ENCODE measurements around the gene LBHD2. TPM values are rescaled to one million over a fixed set of nuclear protein-coding genes. Genes with fewer than 3 reads are reported as not detected.

LBHD2 gene
- total and polyA plus RNA-seq, 4 donors: 0.47 to 0.53 TPM; not detected in 2

- no peak overlapping the region for H3K27ac ChIP-seq (ENCODE audit: low read depth in 1 of 2, low read length in 2 of 2)
- no peaks in the 10 kb centered on the region for H3K36me3 ChIP-seq (ENCODE audit: control insufficient read depth in 4 of 4, insufficient read depth in 3 of 4, low read depth in 1 of 4, low read length in 3 of 4)
- H3K4me1 ChIP-seq (ENCODE audit: control insufficient read depth in 4 of 4, insufficient read depth in 4 of 4, low read length in 3 of 4): peaks cover 1 to 13% (median 5%) of the 10 kb centered on the region in 4 donors
- WGBS: 82% methylated on average over 11 of the region's 11 CpGs
- no peak for DNase-seq (ENCODE audit: low spot score)
- H3K9ac ChIP-seq (ENCODE audit: low read depth in 1 of 2, low read length in 2 of 2): no peak overlapping the region
- H3K4me3 ChIP-seq (ENCODE audit: low read depth in 1 of 3, low read length in 3 of 3): no peak overlapping the region
- no peaks in the 10 kb centered on the region for H3K9me3 ChIP-seq (ENCODE audit: control insufficient read depth in 4 of 4, low read length in 3 of 4)
- TF ChIP-seq NR2F2 (IDR thresholded peaks at IDR 0.05): no peak
- TF ChIP-seq FOXA2 (IDR thresholded peaks at IDR 0.05): no peak
- no peak for TF ChIP-seq SP1 (IDR thresholded peaks at IDR 0.05)
- TF ChIP-seq RAD21 (IDR thresholded peaks at IDR 0.05): no peak
- no peak for TF ChIP-seq HNF4G (IDR thresholded peaks at IDR 0.05)
- TF ChIP-seq YY1 (IDR thresholded peaks at IDR 0.05): no peak
- TF ChIP-seq REST (IDR thresholded peaks at IDR 0.05): no peak
- TF ChIP-seq HNF4A (conservative IDR thresholded peaks at IDR 0.05): no peak
- TF ChIP-seq EGR1 (IDR thresholded peaks at IDR 0.05; ENCODE audit: low read depth in 2 of 2): no peak
- TF ChIP-seq RXRA (IDR thresholded peaks at IDR 0.05): no peak
- no peak for TF ChIP-seq GABPA (IDR thresholded peaks at IDR 0.05 in 1 of 2, conservative IDR thresholded peaks at IDR 0.05 in 1 of 2)
- H3K27me3 ChIP-seq (ENCODE audit: control insufficient read depth in 4 of 4, insufficient read depth in 4 of 4, low read length in 3 of 4): no peaks in the 10 kb centered on the region
Observed at GRCh38 chr14:103078860-103079587, 5.0 kb upstream of the LBHD2 start.

- H3K4me1 ChIP-seq (ENCODE audit: control insufficient read depth in 4 of 4, insufficient read depth in 4 of 4, low read length in 3 of 4): peaks cover 3 to 8% (median 4%) of the 10 kb centered on the region in 4 donors
- H3K27me3 ChIP-seq (ENCODE audit: control insufficient read depth in 4 of 4, insufficient read depth in 4 of 4, low read length in 3 of 4): no peaks in the 10 kb centered on the region
- H3K9ac ChIP-seq (ENCODE audit: low read depth in 1 of 2, low read length in 2 of 2): no peak overlapping the region
- no peaks in the 10 kb centered on the region for H3K9me3 ChIP-seq (ENCODE audit: control insufficient read depth in 4 of 4, low read length in 3 of 4)
- H3K4me3 ChIP-seq (ENCODE audit: low read depth in 1 of 3, low read length in 3 of 3): no peak overlapping the region
- 97% methylated on average over 2 of the region's 2 CpGs for WGBS
- no peak for TF ChIP-seq NR2F2 (IDR thresholded peaks at IDR 0.05)
- no peak for DNase-seq (ENCODE audit: low spot score)
- H3K27ac ChIP-seq (ENCODE audit: low read depth in 1 of 2, low read length in 2 of 2): no peak overlapping the region
- H3K36me3 ChIP-seq (ENCODE audit: control insufficient read depth in 4 of 4, insufficient read depth in 3 of 4, low read depth in 1 of 4, low read length in 3 of 4): no peaks in the 10 kb centered on the region
Observed at GRCh38 chr14:103081951-103082350, 2.1 kb upstream of the LBHD2 start.

- DNase-seq (ENCODE audit: low spot score): no peak
- Histone ChIP-seq H3K9me3 (ENCODE audit: control insufficient read depth in 4 of 4, low read length in 3 of 4) (no peaks in the 10 kb centered on the region), H3K27ac (ENCODE audit: low read depth in 1 of 2, low read length in 2 of 2) (no peak overlapping the region), H3K4me3 (ENCODE audit: low read depth in 1 of 3, low read length in 3 of 3) (no peak overlapping the region), H3K36me3 (ENCODE audit: control insufficient read depth in 4 of 4, insufficient read depth in 3 of 4, low read depth in 1 of 4, low read length in 3 of 4) (no peaks in the 10 kb centered on the region), H3K27me3 (ENCODE audit: control insufficient read depth in 4 of 4, insufficient read depth in 4 of 4, low read length in 3 of 4) (no peaks in the 10 kb centered on the region), H3K4me1 (ENCODE audit: control insufficient read depth in 4 of 4, insufficient read depth in 4 of 4, low read length in 3 of 4) (peaks cover 3 to 8% (median 4%) of the 10 kb centered on the region in 4 donors), H3K9ac (ENCODE audit: low read depth in 1 of 2, low read length in 2 of 2) (no peak overlapping the region)
- TF ChIP-seq GABPA (IDR thresholded peaks at IDR 0.05 in 1 of 2, conservative IDR thresholded peaks at IDR 0.05 in 1 of 2): no peak
- no peak for TF ChIP-seq RAD21 (IDR thresholded peaks at IDR 0.05)
- no peak for TF ChIP-seq NR2F2 (IDR thresholded peaks at IDR 0.05)
- TF ChIP-seq FOXA2 (IDR thresholded peaks at IDR 0.05): no peak
- TF ChIP-seq JUND (IDR thresholded peaks at IDR 0.05): no peak
- no peak for TF ChIP-seq HNF4G (IDR thresholded peaks at IDR 0.05)
- TF ChIP-seq SP1 (IDR thresholded peaks at IDR 0.05): no peak
- no peak for TF ChIP-seq MAX (IDR thresholded peaks at IDR 0.05)
- TF ChIP-seq HNF4A (conservative IDR thresholded peaks at IDR 0.05): no peak
- no peak for TF ChIP-seq ZBTB33 (IDR thresholded peaks at IDR 0.05)
- no peak for TF ChIP-seq CTCF (IDR thresholded peaks at IDR 0.05; ENCODE audit: low read depth, low read length, missing input control)
- TF ChIP-seq EGR1 (IDR thresholded peaks at IDR 0.05; ENCODE audit: low read depth in 2 of 2): no peak
- no peak for TF ChIP-seq ATF3 (IDR thresholded peaks at IDR 0.05)
- 78% methylated on average over 24 of the region's 24 CpGs for WGBS
Observed at GRCh38 chr14:103085106-103086091, 1.4 kb downstream of the LBHD2 start.
